KOPT-K1 (cell line): ENCODE data around the gene DSN1.

Experiments used
- H3K27ac ChIP-seq: fragments of 200-600 bp; sonication (generic); 2 replicates; pipeline ENCODE4 v1.5.1; 2016; ENCODE audit warnings: antibody characterized with exemption, mild to moderate bottlenecking, low read depth, low read length; ENCODE audit not compliant: poor library complexity, severe bottlenecking
- H3K36me3 ChIP-seq: fragments of 200-600 bp; sonication (generic); 2 replicates; pipeline ENCODE4 v1.5.1; 2017; ENCODE audit warnings: antibody characterized with exemption, mild to moderate bottlenecking, low read length, moderate library complexity; ENCODE audit not compliant: insufficient read depth
- H3K9me3 ChIP-seq: fragments of 200-600 bp; sonication (generic); 2 replicates; pipeline ENCODE4 v1.5.1; 2017; ENCODE audit warnings: antibody characterized with exemption, low read length, mild to moderate bottlenecking; ENCODE audit not compliant: insufficient read depth, poor library complexity, severe bottlenecking

DSN1 gene, protein sequence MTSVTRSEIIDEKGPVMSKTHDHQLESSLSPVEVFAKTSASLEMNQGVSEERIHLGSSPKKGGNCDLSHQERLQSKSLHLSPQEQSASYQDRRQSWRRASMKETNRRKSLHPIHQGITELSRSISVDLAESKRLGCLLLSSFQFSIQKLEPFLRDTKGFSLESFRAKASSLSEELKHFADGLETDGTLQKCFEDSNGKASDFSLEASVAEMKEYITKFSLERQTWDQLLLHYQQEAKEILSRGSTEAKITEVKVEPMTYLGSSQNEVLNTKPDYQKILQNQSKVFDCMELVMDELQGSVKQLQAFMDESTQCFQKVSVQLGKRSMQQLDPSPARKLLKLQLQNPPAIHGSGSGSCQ

DNA sequence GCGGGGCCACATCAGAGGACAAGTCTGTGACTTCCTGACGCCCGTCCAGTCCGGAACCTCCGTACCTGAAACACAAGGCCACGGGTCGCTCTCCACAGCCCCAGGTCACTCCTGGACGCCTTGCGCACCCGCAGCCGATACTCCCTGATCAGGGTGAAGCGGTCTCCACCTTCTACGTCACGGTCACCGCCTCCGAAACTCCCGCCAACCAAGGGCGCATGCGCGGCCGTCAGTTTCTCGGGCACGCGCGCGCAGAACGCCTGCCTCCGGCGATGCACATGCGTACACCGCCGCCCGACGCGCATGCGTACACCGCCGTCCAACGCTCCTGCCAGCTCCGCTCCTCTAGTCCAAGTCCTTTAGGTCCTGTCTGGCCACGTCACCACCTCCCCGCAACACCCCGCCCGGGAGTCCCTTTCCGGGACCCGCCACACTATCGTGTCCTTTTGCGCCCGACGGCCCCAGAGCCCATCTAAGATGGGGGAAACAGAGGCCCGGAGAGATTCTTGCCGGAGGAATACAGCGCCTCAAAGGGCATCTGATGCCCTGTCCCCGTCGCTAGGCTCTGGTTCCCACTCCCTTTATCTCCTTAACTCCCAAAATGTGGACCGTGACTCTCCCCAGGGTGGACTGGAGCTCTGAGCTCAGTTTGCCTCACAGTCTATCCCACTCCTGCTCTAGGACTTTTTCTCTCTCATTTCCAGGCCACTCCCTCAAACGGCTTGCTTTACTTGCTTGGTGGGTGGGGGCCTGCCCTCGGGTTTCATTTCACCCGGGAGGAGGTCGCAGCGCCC lies at the start of gene DSN1:
Gene DSN1, minus strand, starts transcription at position 167 of the 794 bp plus-strand sequence. CDS start 2,305 bp downstream, outside the sequence.
- Histone ChIP-seq H3K27ac (peak within 1 kb of the TSS; percentile 88), H3K36me3 (peaks cover 29% of the 10 kb centered on the region)

DNA sequence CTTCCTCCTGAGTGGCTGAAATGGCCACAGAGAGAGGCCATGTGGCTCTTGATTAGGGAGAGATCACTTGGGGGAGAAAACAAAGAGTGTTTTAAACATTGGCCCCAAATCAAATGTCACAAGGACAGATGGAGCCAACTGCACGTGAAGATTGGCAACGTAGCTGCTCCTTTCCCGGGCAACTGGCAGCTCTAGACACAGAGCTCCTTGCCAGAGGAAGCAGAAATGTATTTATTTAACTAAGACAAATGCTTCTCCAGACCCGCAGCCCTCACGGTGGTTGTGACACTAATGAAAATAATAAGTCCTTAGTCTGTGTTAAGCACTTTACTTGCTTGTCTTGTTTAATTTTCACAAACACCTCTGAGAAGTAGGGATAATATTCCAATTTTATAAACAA lies 49.6 kb upstream of the DSN1 start:
- Histone ChIP-seq H3K9me3 (no peaks in the 10 kb centered on the region), H3K27ac (no peak overlapping the region), H3K36me3 (peaks cover 24% of the 10 kb centered on the region)

More for the DNA sequence above, at the start of gene DSN1:
- H3K9me3 ChIP-seq, result no peaks in the 10 kb centered on the region

DNA sequence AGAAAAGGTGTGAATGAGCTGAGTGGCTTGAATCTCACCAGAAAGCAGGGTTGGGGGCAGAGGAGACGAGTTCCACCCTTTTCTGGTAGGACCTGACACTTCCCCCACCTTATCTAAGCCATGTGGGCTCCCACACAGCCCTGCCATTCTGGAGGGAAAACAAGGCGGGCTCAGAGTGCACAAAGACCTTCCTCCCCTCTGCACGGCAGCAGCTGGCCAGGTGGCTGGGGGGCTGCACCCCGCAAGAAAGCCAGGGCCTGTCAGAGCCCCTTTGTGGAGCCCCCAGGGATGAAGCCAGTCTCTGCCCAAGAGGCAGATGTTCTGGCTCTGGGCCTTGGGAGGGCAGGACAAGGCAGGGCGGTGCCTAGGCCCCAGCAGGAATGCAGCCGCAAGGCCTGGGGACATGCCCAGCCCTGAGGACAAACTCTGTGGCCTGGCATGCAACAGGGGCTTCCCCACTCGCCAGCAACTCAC lies 48.4 kb upstream of the DSN1 start:
- peaks cover 15% of the 10 kb centered on the region; the same call in 1 of the 2 replicates for H3K36me3 ChIP-seq
- H3K27ac ChIP-seq, result no peak overlapping the region

DNA sequence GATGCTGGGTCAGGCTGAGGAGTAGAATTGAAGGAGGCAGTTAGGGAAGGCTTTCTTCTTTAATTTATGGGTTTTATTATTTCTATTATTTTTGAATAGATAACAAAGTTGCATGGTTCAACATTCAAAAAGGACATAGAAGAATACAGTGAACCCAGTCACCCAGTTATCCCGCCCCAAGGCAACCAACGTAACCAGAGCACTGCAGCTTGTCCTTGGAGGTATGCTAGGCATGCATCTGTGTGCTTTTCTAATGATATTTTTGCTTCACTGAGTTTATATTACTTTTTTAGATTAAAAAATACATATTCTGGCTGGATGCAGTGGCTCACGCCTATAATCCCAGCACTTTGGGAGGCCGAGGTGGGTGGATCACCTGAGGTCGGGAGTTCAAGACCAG lies 47.4 kb upstream of the DSN1 start:
- peaks cover 19% of the 10 kb centered on the region for H3K36me3 ChIP-seq

More for the DNA sequence above, 48.4 kb upstream of the DSN1 start:
- H3K9me3 ChIP-seq, result no peaks in the 10 kb centered on the region

DNA sequence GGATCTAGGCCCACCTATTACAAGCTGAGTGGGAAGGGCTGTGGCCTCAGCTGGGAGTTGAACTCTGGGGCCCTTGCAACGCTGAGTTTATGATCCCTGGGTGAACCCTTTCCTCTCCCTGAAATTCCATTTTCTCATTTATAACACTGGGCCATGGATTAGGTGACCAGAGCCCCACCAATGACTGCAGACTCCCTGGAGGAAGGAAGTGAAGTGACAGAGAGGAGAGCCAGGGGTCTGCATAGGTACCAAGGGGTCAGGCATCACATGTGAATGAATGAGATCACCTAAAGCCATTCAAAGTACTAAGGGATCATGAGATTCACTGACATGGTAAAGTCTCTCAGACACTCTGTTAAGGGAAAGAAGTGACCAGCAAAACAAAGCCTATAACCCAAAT lies 46.5 kb upstream of the DSN1 start:
- H3K27ac ChIP-seq, result no peak overlapping the region
- H3K36me3 ChIP-seq, result peaks cover 21% of the 10 kb centered on the region
- H3K9me3 ChIP-seq, result no peaks in the 10 kb centered on the region

More for the DNA sequence above, 47.4 kb upstream of the DSN1 start:
- Histone ChIP-seq H3K9me3 (no peaks in the 10 kb centered on the region), H3K27ac (no peak overlapping the region)

DNA sequence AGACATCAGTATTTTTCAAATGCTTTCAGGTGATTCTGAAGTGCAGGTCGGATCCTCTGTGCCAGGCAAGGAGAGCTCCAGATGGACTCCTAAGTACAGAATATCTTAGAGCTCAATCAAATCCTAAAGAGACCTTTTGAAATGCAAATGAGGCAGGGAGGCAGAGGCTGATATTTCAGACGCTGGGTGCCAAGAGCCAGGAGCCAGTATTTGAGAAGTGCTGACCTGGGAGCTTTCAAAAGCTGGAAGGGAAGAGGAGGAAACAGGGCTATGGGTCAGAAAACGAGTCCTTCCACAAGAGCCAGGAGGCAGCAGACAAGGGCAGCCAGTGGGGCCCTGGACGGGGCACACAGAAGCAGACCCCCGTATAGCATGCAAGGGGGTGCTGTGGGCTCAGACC lies 46.1 kb upstream of the DSN1 start:
- Histone ChIP-seq H3K27ac (no peak overlapping the region), H3K9me3 (no peaks in the 10 kb centered on the region), H3K36me3 (peaks cover 23% of the 10 kb centered on the region)

DNA sequence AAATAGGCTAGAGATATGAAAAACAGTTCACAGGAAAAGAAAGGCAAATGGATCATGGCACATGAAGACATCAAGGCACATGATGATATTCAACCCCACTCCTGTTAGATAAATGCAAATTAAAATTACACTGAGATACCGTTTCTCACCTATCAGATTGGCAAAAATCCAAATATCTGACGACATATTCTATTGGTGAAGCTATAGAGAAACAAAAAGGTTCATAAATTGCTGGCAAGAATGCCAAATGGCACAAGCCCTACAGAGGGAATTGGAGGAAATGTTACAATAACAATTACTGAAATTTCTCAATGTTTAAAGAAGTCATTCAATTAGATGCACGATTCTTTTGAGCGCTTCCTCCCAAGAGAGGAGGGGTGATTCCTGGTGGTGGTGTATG lies 45.3 kb upstream of the DSN1 start:
- H3K36me3 ChIP-seq, result peaks cover 29% of the 10 kb centered on the region
- H3K9me3 ChIP-seq, result no peaks in the 10 kb centered on the region
- H3K27ac ChIP-seq, result no peak overlapping the region

DNA sequence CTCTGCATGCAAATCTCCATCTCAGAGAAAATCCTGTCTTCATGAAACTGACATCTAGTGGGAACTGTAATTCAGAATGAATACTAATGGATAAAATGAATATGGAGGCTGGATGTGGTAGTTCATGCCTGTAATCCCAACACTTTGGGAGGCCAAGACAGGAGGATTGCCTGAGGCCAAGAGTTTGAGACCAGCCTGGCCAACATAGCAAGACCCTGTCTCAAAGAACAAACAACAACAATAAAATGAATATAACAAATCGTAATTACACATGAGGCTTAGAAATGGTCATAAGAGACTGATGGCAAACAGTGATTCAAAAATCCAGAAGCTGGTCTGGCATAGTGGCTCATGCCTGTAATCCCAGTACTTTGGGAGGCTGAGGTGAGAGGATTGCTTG lies 44.6 kb upstream of the DSN1 start:
- Histone ChIP-seq H3K36me3 (peaks cover 28% of the 10 kb centered on the region), H3K9me3 (no peaks in the 10 kb centered on the region), H3K27ac (no peak overlapping the region)

DNA sequence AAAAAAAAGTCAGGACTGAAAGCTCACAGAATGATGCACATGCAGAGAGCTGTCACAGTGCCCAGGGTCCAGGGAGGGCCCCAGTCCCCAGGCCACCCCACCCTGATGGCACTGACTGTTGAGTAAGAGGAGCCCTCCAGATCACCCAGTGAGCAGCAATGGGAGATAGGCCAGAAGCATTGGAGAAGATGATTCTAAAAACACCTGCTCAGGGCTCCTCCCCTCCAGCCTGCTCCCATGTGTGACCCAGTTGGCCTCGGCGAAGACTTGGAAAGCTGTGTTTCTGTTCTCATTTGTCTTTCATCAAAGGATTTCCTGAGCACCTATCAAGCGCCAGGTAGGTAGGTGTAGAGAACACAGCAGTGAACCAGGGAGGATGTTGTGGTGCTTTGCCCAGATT lies 43.9 kb upstream of the DSN1 start:
- Histone ChIP-seq H3K27ac (no peak overlapping the region), H3K9me3 (no peaks in the 10 kb centered on the region), H3K36me3 (peaks cover 34% of the 10 kb centered on the region)

DNA sequence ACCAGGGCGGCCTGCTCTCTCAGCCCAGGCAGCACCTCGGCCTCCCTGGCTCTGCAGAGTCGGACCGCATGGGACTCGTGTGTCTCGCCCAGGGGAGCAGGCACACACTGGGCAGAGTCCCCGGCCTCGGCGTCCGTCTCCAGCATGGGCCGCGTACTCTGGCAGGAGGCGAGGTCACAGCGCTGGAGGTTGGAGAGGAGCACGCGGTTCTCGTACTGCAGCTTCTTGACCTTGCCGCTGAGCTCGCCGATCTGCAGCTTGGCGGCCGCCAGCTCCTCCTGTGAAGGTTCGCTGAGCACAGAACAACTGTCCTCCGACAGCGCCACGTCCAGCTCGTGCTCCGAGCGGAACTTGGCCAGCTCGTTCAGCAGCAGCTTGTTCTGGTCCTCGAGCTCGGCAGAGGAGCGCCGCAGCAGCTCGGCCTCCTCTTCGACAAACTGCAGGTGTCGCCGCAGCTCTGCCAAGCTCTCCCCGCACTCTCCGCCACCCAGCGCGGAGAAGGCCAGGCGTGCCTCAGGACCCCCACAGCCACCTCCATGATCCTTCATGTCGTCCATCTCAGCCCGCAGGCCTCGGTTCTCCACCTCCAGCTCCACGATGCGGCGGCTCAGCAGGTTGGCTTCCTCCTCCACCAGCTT lies 42.0 kb upstream of the DSN1 start:
- no peaks in the 10 kb centered on the region for H3K9me3 ChIP-seq
- no peak overlapping the region for H3K27ac ChIP-seq
- peaks cover 48% of the 10 kb centered on the region for H3K36me3 ChIP-seq

DNA sequence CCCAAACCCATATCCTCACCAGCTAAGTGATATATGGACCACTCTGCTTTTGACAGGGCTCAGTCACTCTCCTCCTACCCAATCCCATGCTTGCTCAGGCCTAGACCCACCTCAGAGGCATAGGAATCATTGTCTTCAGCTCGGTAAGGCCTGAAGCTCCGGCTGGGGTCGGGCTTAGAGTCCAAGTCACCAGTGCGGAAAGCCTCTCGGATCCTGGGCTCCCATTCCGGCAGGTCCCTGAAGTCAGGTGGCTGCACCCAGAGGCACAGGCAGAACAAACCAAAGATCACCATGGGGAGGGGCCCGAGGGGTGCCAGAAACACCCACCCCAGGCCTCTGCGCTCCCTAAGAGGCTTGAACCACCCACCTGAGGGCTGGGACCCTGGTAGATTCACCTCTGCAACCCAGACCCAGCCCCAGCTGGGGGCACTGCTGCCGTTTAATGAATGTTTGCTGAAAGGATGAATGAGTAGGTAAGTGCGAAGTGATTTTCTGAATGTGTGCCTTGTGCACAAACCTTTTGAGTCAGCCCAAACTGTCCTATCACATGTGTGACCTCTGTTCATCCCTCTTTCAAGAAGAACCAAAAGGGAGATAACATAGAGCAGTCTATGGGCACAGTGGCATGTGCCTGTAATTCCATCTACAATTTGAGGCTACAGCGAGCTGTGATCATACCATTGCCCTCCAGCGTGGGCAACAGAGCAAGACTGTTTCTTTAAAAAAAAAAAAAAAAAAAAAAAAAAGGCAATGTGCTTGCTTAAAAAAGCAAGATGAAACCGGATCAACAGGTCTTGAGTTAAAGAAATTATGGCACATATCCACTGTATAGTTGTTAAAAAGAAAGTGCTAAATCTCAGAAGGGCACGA lies 39.3 kb upstream of the DSN1 start:
- Histone ChIP-seq H3K9me3 (no peaks in the 10 kb centered on the region), H3K36me3 (peaks cover 69% of the 10 kb centered on the region), H3K27ac (no peak overlapping the region)

DNA sequence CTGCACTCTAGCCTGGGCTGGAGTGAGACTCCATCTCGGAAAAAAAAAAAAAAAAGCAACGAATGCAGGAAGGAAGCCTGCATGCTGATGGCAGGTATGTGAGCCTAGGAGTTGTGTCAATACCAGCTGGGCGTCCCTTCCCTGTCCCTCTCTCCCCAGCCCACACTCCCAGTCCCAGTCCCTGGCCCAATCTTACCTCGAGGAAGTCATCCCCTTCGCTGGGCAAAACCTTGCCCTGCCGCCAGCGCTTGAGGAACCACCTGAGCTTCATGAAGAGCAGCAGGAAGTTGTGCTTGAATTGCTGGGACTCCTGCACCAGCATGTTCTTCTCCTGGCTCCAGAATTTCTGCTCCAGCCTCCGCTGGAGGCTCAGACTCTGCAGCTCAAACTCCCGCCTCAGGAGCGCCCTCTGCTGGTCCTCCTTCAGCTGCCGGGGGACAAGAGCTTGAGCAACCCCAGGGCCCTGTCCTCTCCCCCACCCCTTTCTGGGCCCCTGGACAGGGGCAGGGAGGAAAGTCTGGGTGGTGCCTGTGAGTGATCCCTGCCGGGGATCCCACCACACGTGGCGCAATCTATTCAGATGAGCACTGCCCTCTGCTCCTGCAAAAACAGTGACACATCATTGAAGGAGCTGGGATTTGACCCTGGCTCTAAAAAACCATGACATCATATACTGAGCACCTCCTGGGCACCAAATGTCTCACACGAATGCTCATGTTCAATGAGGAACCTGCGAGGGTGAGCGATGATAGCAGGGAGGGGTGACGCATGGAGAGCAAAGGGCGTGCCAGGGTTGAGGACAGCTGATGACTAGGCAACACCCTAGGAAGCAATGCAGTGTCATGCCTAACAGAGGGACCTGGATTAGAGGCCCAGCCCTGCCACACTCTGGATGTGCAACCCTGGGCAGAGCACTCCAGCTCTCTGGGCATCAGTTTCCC lies 35.0 kb upstream of the DSN1 start:
- no peak overlapping the region for H3K27ac ChIP-seq
- no peaks in the 10 kb centered on the region for H3K9me3 ChIP-seq
- H3K36me3 ChIP-seq, result peaks cover 78% of the 10 kb centered on the region

DNA sequence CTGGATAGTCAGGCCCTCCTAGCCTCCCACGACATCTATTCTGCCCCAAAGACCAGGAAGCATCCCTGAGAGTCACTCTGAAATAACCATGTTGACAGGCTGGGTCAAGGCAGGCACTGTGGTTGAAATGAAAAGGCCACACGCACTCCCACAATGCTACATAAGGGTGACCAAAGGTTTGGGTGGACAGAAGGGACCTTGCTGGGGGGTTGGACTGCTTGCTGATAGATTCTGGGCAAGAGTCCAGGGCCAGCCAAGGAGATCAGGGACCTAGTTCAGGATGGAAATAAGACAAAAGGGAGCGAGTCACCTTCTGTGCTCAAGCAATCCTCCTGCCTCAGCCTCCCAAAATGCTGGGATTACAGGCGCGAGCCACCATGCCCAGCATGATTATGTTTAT lies 32.5 kb upstream of the DSN1 start:
- Histone ChIP-seq H3K27ac (no peak overlapping the region), H3K9me3 (no peaks in the 10 kb centered on the region), H3K36me3 (peaks cover 79% of the 10 kb centered on the region)
